Upper lobe of right lung (tissue), 1 donor: ENCODE data around the gene RREB1. TPM values are rescaled to one million over a fixed set of nuclear protein-coding genes. Genes with fewer than 3 reads are reported as not detected.

ENCODE experiments used
- ATAC-seq: fragments of 200-7000 bp; cut with Tn5 transposase; one replicate; pipeline ENCODE4 v1.9.1; 2020; ENCODE audit warnings: mild to moderate bottlenecking, moderate library complexity
- DNase-seq: peaks from one replicate; pipeline ENCODE4 v3.0.0-alpha.2; 2020
- H3K27ac ChIP-seq: fragments of 200-600 bp; one replicate; pipeline ENCODE4 v1.8.0; 2022
- H3K27me3 ChIP-seq: fragments of 200-600 bp; one replicate; pipeline ENCODE4 v1.8.0; 2022; ENCODE audit warnings: mild to moderate bottlenecking
- H3K36me3 ChIP-seq: fragments of 200-600 bp; one replicate; pipeline ENCODE4 v1.8.0; 2022
- H3K4me1 ChIP-seq: fragments of 200-600 bp; one replicate; pipeline ENCODE4 v1.8.0; 2022
- H3K4me3 ChIP-seq: fragments of 200-600 bp; one replicate; pipeline ENCODE4 v1.8.0; 2022; ENCODE audit warnings: mild to moderate bottlenecking
- H3K9me3 ChIP-seq: fragments of 200-600 bp; one replicate; pipeline ENCODE4 v1.8.0; 2022
- CTCF ChIP-seq: fragments of 200-600 bp; IDR thresholded peaks from one replicate; pipeline ENCODE4 v1.8.0; 2022; ENCODE audit warnings: antibody characterized with exemption
- intact Hi-C: fragments of 100-400 bp; cut with DNase I; formaldehyde crosslinking; loops from one replicate; pipeline ENCODE4 v1.11.0; 2022
- total RNA-seq: library from RNA; stranded (reverse); fragmentation: NEBNext Ultra II Directional; extraction: Animal tissue kit (Norgen Biotek cat#: 25700); gene quantifications from one replicate; pipeline ENCODE4 v1.2.1, GENCODE V29; 2021
- donor health status: DM: no; HTN: yes; CAD: no; lungs with severe emphysema.

Gene RREB1
- total RNA-seq, 1 donor from 2014 or later: 60.2 TPM

DNA sequence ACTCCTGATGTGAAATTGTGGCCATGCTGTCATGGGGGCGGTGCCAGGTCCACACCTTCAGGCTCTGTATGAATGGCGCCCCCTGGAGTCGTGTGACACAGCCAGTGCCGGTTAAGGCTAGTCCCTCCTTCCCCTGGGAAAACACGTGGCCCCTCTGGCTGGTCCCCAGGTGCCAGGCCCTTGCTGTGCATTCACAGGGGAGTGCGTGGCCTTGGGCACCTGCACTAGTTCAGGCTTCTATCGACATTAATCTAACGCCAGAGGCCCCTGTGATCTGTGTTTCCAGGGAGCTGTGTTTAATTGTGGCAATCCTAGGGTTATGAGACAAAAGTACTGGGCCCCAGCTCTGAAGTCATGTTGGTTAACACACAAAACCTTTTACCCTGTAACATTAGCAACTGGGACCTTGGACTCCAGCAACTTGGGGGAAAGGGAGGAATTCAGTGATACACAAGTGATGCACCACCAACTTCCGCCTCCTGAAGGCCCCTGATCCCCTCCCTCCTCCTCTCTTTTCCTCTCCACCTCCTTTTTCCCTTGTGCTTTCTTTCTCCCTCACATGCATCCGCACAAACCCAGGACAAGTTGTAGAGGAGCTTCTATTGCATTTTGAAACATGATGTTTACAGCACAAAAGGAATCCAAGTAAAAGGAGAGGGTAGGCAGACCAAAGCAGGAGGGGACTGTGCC, 131.3 kb downstream of the RREB1 start:
- no peaks in the 10 kb centered on the region for H3K27me3 ChIP-seq
- peaks cover 33% of the 10 kb centered on the region for H3K36me3 ChIP-seq
- no peaks in the 10 kb centered on the region for H3K9me3 ChIP-seq
- intact Hi-C loops: loop anchor here (10.0 kb wide), 1 partner anchor 134 kb away; the partner anchor contains the start of gene RREB1
- peaks cover 33% of the 10 kb centered on the region for H3K4me1 ChIP-seq
- H3K4me3 ChIP-seq: no peak overlapping the region
- DNase-seq (peak; percentile 94), ATAC-seq (peak; percentile 89)
- peak overlapping the region; percentile 18 for H3K27ac ChIP-seq
- TF ChIP-seq CTCF: peak; percentile 66

- Histone ChIP-seq H3K4me3 (no peak overlapping the region), H3K27me3 (no peaks in the 10 kb centered on the region), H3K4me1 (peaks cover 33% of the 10 kb centered on the region), H3K9me3 (no peaks in the 10 kb centered on the region), H3K36me3 (peaks cover 33% of the 10 kb centered on the region), H3K27ac (peak overlapping the region; percentile 18)
- ATAC-seq (no peak), DNase-seq (no peak)
- intact Hi-C loops: loop anchor here (10.0 kb wide), 1 partner anchor 135 kb away; the partner anchor contains the start of gene RREB1
- no peak for TF ChIP-seq CTCF
Measured at GRCh38 chr6:7239590-7239948, 131.8 kb downstream of the RREB1 start.

- Histone ChIP-seq H3K9me3 (no peaks in the 10 kb centered on the region), H3K4me3 (no peak overlapping the region), H3K27ac (no peak overlapping the region), H3K27me3 (no peaks in the 10 kb centered on the region), H3K36me3 (peaks cover 33% of the 10 kb centered on the region), H3K4me1 (peaks cover 33% of the 10 kb centered on the region)
- intact Hi-C loops: loop anchor here (10.0 kb wide), 1 partner anchor 516 kb away; no protein-coding TSS in a partner anchor
- no peak for ATAC-seq
- no peak for DNase-seq
- no peak for TF ChIP-seq CTCF
Measured at GRCh38 chr6:7240351-7240750, 132.6 kb downstream of the RREB1 start.

- Histone ChIP-seq H3K36me3 (peaks cover 34% of the 10 kb centered on the region), H3K27ac (peak overlapping the region; percentile 67), H3K4me3 (no peak overlapping the region), H3K9me3 (no peaks in the 10 kb centered on the region), H3K4me1 (peaks cover 27% of the 10 kb centered on the region), H3K27me3 (no peaks in the 10 kb centered on the region)
- TF ChIP-seq CTCF: no peak
- intact Hi-C loops: loop anchor here (10.0 kb wide), 1 partner anchor 516 kb away; no protein-coding TSS in a partner anchor
- ATAC-seq (no peak), DNase-seq (no peak)
Measured at GRCh38 chr6:7241160-7241559, 133.4 kb downstream of the RREB1 start.

- ATAC-seq (peak; percentile 42), DNase-seq (no peak)
- Histone ChIP-seq H3K27me3 (no peaks in the 10 kb centered on the region), H3K36me3 (peaks cover 42% of the 10 kb centered on the region), H3K4me1 (peaks cover 20% of the 10 kb centered on the region), H3K27ac (peak overlapping the region; percentile 67), H3K4me3 (no peak overlapping the region), H3K9me3 (no peaks in the 10 kb centered on the region)
- intact Hi-C loops: loop anchor here (10.0 kb wide), 1 partner anchor 517 kb away; no protein-coding TSS in a partner anchor
- TF ChIP-seq CTCF: no peak
Measured at GRCh38 chr6:7241709-7242645, 134.2 kb downstream of the RREB1 start.
